GM10266 (cell line): Measurements from ENCODE around the gene KLHL5.

Source experiments
- DNase-seq: peaks from one replicate; pipeline ENCODE4 v3.0.0; 2012; ENCODE audit errors: extremely low spot score
- CTCF ChIP-seq: IDR thresholded peaks from 2 replicates; pipeline ENCODE4 v1.5.1; 2012; ENCODE audit warnings: mild to moderate bottlenecking, low read depth; ENCODE audit not compliant: control insufficient read depth, insufficient read depth; ENCODE audit errors: missing control alignments

KLHL5 gene

GRCh38 chr4:39066371-39066770 is 4.3 kb downstream of the KLHL5 start:
- no peak for DNase-seq
- no peak for TF ChIP-seq CTCF

DNA sequence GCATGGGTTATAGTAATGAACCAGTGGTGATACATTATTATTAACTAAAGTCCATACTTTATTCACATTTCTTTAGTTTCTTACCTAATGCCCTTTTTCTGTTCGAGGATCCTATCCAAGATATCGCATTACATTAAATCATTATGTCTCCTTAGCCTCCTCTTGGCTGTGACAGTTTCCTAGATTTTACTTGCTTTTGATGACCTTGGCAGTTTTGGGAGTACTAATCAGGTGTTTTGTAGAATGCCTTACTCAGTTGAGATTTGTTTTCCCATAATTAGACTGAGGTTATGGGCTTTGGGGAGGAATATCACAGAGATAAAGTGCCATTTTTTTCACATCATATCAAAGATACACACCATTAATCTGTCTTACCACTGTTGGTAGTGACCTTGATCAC is 5.0 kb downstream of the KLHL5 start:
- DNase-seq, result no peak
- TF ChIP-seq CTCF, result no peak

- no peak for DNase-seq
- TF ChIP-seq CTCF, result no peak
These were observed 5.4 kb downstream of the KLHL5 start for GRCh38 chr4:39067451-39067850.

GRCh38 chr4:39068907-39069306 is 6.9 kb downstream of the KLHL5 start:
- no peak for TF ChIP-seq CTCF
- no peak for DNase-seq

DNA sequence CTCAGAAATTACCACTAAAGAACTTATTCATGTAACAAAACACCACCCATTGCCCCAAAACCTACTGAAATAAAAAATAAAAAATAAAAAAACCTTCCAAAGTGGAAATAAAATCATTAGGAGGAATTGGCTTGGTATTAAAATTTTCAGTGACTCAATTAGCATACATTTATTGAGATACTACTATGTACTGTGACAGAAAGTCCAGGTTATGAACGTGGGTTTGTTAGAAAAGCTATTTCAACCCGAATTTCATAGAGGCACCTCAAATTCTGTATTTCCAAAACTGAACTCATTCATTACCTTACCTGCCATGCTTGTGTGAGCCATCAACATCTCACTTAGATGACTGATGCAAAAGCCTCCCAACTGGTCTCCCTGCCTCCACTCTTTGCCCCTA is 16.8 kb downstream of the KLHL5 start:
- no peak for TF ChIP-seq CTCF
- no peak for DNase-seq

DNA sequence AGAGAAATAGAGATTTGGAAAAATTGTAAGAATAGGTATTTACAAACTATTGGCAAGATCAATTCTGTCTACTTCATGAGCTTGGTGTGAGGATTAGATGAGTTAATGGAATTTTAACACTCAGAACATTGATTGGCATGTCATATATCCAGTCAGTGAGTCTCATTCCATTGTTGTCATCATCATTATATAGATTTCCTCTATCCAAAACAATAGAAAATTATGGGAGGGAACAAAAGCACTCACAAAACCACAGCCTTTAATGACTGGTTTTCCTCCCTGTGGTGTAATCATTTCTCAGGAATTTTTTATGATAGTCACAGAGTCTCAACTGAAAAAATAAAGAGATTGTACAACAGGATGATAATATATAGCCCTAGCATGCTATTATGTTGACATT is 21.1 kb downstream of the KLHL5 start:
- TF ChIP-seq CTCF, result no peak
- no peak for DNase-seq

DNA sequence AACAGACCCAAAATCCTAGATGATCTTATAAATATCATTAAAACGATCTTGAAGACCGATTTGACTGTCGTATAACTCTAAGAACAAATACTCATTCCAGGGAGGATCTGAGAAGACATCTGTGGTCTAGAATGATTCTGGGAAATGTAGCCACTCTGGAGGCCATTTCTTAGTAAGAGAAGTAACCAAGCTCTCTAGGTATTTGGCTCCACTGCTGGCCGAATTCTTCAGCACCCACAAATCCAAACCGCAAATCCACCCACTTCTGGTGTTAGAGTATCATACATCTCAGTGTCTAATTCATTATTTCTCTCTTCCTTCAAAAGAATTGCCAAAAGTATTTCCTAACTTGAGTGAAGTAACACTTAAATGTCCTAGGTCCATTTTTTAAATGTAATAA is 23.9 kb downstream of the KLHL5 start:
- TF ChIP-seq CTCF, result no peak
- no peak for DNase-seq
